ENCODE results near the gene HNF1B.
"Not testable (repeated sequence)": the region's sequence is repeated elsewhere in the genome, so short reads cannot be mapped to it uniquely, and the experiment has no call there.

HNF1B gene

GRCh38 chr17:37699285-37699973 is 45.4 kb downstream of the HNF1B start:
- DNase-seq: no peak

GRCh38 chr17:37698911-37699255 is 46.0 kb downstream of the HNF1B start:
- no peak for DNase-seq

- DNase-seq: no peak
Measured at GRCh38 chr17:37698132-37698910, 46.5 kb downstream of the HNF1B start.

GRCh38 chr17:37697381-37697780 is 47.5 kb downstream of the HNF1B start:
- DNase-seq: no peak

- DNase-seq: no peak
Measured at GRCh38 chr17:37696366-37696765, 48.5 kb downstream of the HNF1B start.

- no peak for DNase-seq
Measured at GRCh38 chr17:37695726-37696125, 49.1 kb downstream of the HNF1B start.

- no peak for DNase-seq
Measured at GRCh38 chr17:37694734-37695133, 50.1 kb downstream of the HNF1B start.

GRCh38 chr17:37693328-37693727 is 51.5 kb downstream of the HNF1B start:
- DNase-seq: no peak

GRCh38 chr17:37691807-37692206 is 53.1 kb downstream of the HNF1B start:
- no peak for DNase-seq

GRCh38 chr17:37689317-37689716 is 55.5 kb downstream of the HNF1B start:
- DNase-seq: no peak

- no peak for DNase-seq
Measured at GRCh38 chr17:37683454-37683984, 61.3 kb downstream of the HNF1B start.

- no peak for DNase-seq
Measured at GRCh38 chr17:37682007-37682406, 62.9 kb downstream of the HNF1B start.

GRCh38 chr17:37679995-37680394 is 64.9 kb downstream of the HNF1B start:
- DNase-seq: not testable (repeated sequence)

GRCh38 chr17:37678036-37678435 is 66.8 kb downstream of the HNF1B start:
- no peak for DNase-seq

GRCh38 chr17:37677021-37677420 is 67.8 kb downstream of the HNF1B start:
- no peak for DNase-seq

- DNase-seq: no peak
Measured at GRCh38 chr17:37676115-37676925, 68.5 kb downstream of the HNF1B start.

GRCh38 chr17:37674511-37674910 is 70.3 kb downstream of the HNF1B start:
- no peak for DNase-seq

- no peak for DNase-seq
Measured at GRCh38 chr17:37673386-37673785, 71.5 kb downstream of the HNF1B start.

- no peak for DNase-seq
Measured at GRCh38 chr17:37672548-37673078, 72.2 kb downstream of the HNF1B start.

GRCh38 chr17:37671824-37672547 is 72.9 kb downstream of the HNF1B start:
- peak; percentile 86 for DNase-seq

GRCh38 chr17:37671028-37671823 is 73.6 kb downstream of the HNF1B start:
- peak; percentile 85 for DNase-seq

GRCh38 chr17:37667039-37667438 is 77.8 kb downstream of the HNF1B start:
- no peak for DNase-seq
